GM18520 (cell line): ENCODE results near the gene PNLDC1.
"Not testable (repeated sequence)": the region's sequence is repeated elsewhere in the genome, so short reads cannot be mapped to it uniquely, and the experiment has no call there.

Source experiments
- ATAC-seq: cut with Tn5 transposase; IDR thresholded peaks from one replicate; pipeline ENCODE4 v1.9.1; 2021; ENCODE audit not compliant: unreplicated experiment

The PNLDC1 gene

GRCh38 chr6:159844737-159845645 lies 44.9 kb downstream of the PNLDC1 start:
- ATAC-seq, result no peak

GRCh38 chr6:159848552-159848951 lies 48.5 kb downstream of the PNLDC1 start:
- ATAC-seq, result not testable (repeated sequence)

GRCh38 chr6:159849851-159850250 lies 49.8 kb downstream of the PNLDC1 start:
- ATAC-seq, result not testable (repeated sequence)

GRCh38 chr6:159852877-159853276 lies 52.8 kb downstream of the PNLDC1 start:
- ATAC-seq, result no peak

DNA sequence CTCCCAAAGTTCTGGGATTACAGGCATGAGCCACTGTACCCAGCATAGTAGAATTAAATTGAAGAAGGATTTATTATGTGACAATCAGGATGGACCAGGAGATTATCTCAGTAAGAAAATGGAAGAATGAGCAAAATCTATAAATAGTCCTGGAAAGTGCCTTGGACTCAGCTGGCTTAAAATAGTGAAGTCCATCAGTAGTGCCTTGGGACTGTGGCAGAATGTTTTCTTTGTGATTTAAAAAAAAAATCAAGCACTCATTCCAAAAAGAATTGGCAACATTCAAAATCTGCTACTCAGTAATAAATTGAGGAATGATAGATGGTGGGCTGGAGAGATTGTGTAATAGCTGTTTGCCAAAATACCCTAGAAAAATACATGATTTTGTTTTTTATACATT lies 53.7 kb downstream of the PNLDC1 start:
- ATAC-seq, result no peak

DNA sequence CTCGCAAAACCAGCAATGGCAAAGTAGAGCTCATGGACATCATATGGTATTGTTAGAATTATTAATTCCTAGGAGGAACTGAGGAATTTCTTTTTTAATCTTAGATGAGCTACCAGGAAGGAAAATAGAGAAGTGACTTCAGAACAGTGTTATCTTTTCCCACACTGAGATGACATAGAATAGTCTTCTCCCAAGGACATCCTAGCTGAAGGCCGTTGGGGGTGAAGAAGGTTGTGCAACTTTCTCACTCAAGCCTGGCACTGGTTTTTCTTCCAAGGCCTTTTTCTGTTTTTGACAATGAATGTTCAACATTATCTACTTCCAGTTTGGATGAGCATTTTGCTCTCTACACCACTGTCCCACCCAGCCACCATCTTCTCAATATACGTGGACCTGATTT lies 54.9 kb downstream of the PNLDC1 start:
- ATAC-seq, result no peak

DNA sequence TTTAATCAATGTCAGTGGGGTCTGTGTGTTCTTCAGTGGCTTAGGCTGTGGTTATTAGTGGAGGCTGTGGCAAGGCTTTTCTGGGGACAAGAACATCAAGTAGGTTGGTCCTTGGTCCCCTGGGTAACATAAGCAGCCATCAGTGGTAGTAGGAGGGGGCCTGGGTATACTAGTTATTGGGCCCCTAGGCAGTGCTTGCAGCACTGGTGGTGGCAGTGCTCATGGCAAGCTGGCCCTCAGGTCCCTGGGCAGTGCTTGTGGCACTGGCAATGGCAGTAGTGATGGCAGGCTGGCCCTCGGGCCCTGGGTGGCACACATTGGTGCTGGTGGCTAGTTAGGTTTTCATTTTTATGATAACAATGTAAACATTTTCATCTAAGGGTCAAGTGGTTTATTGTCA lies 58.2 kb downstream of the PNLDC1 start:
- no peak for ATAC-seq

DNA sequence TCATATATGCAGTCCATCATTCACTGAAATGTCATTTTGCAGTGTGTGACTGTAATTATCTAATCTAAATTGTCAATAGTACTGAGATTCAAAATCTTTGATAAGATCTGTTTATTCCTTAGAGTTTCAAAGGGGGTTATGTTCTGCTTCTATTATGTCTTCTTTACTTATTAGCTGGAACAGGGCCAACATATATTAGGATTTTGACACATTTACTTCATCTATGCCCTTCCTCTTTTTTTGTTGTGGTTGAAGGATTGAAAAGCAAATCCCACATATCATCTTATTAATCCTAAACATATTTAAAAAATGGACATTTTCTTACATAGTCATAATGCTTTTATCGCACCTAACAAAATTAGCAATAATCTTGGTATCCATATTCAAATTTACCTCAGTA lies 60.4 kb downstream of the PNLDC1 start:
- no peak for ATAC-seq

DNA sequence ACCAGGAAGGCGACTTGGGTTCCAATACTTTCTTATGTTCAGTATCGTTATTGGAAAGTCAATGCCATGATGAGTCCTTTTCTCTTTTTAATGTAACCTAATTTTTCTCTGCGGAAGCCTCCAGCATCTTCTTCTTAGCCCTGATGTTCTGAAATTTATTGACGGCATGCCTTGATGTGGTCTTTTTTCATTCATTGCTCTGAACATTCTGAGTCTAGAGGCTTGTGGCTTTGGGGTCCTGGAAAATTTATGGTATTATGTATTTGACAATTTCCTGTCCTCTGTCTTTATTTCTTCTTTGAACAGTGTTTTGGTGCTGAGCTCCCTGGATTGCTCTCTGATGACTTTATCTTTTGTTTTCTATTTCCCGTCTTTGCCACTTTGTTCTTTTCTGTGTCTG lies 62.0 kb downstream of the PNLDC1 start:
- no peak for ATAC-seq

GRCh38 chr6:159863341-159863740 lies 63.3 kb downstream of the PNLDC1 start:
- not testable (repeated sequence) for ATAC-seq

GRCh38 chr6:159865226-159865920 lies 65.3 kb downstream of the PNLDC1 start:
- no peak for ATAC-seq

DNA sequence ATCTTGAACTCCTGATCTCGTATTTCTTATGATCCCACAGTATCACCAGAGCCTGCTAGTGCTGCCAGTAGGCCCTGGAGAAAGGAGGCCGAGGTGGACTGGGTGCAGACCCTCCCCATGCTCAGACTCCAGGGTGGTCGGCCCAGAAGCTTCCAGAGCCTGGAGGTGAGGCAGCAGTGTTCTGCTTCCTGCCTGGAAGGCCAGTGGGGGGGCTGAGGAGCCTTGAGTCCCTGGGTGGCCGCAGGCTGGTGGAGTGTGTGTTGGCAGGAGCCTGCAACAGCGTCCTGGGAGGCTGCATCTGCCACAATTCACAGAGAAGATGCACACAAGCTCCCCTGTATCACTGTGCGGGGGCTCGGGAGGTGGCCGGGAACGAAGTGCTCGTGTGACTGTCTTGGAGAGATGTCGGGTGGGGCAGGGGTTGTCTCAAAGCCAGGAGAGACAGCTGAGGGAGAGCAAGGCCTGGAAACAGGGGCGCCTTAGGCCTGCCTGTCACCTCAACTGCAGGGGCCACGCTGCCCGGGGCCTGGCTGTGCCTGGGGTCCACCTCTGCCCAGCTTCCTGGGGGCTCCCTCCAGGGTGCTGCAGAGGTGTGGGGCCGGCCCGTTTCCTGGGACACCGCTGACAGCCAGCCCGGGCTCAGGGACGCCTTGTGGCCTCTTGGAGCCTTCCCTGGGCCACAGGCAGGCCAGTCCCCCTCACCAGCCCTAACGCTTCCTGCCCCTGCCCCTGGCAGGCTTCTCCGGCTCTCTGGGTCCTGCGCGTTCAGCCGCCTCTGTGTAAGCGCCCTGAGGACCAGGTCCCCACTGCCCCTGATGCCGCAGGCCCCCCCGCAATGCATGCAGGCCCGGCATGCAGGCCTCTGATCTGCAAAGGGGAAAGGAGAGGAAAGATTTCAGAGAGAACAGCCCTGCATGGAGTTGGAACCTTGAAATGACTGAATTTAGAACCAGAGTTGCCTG lies 66.5 kb downstream of the PNLDC1 start:
- no peak for ATAC-seq
